Measurements from ENCODE around the gene GPATCH2.

Gene GPATCH2

GRCh38 chr1:217661407-217661806 lies 30.5 kb upstream of the GPATCH2 start:
- Histone ChIP-seq H3K9ac (no peak overlapping the region), H3K4me3 (IDR thresholded peaks at IDR 0.05; ENCODE audit: insufficient read depth, low read depth, low read length) (no peak overlapping the region), H3K4me2 (no peak overlapping the region), H3K4me1 (ENCODE audit: low read depth, poor library complexity, severe bottlenecking) (no peaks in the 10 kb centered on the region), H2AFZ (ENCODE audit: low read depth) (no peak overlapping the region), H3K27ac (no peak overlapping the region), H3K36me3 (ENCODE audit: insufficient read depth) (no peaks in the 10 kb centered on the region), H4K20me1 (ENCODE audit: insufficient read depth) (no peaks in the 10 kb centered on the region), H3K27me3 (ENCODE audit: insufficient read depth, low read depth) (no peaks in the 10 kb centered on the region), H3K79me2 (ENCODE audit: insufficient read depth, low read depth) (no peaks in the 10 kb centered on the region)
- TF ChIP-seq, protein P1, sequence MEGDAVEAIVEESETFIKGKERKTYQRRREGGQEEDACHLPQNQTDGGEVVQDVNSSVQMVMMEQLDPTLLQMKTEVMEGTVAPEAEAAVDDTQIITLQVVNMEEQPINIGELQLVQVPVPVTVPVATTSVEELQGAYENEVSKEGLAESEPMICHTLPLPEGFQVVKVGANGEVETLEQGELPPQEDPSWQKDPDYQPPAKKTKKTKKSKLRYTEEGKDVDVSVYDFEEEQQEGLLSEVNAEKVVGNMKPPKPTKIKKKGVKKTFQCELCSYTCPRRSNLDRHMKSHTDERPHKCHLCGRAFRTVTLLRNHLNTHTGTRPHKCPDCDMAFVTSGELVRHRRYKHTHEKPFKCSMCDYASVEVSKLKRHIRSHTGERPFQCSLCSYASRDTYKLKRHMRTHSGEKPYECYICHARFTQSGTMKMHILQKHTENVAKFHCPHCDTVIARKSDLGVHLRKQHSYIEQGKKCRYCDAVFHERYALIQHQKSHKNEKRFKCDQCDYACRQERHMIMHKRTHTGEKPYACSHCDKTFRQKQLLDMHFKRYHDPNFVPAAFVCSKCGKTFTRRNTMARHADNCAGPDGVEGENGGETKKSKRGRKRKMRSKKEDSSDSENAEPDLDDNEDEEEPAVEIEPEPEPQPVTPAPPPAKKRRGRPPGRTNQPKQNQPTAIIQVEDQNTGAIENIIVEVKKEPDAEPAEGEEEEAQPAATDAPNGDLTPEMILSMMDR (conservative IDR thresholded peaks at IDR 0.05; ENCODE audit: low read depth, low read length), result no peak

- H3K79me2 ChIP-seq (ENCODE audit: insufficient read depth, low read depth), result no peaks in the 10 kb centered on the region
- no peak overlapping the region for H3K27ac ChIP-seq
- TF ChIP-seq, protein P1 (conservative IDR thresholded peaks at IDR 0.05; ENCODE audit: low read depth, low read length), result 0 out of 2 replicates have a peak, but pooled peaks have one; percentile 34
- H4K20me1 ChIP-seq (ENCODE audit: insufficient read depth), result no peaks in the 10 kb centered on the region
- no peaks in the 10 kb centered on the region for H3K4me1 ChIP-seq (ENCODE audit: low read depth, poor library complexity, severe bottlenecking)
- H3K4me3 ChIP-seq (IDR thresholded peaks at IDR 0.05; ENCODE audit: insufficient read depth, low read depth, low read length), result no peak overlapping the region
- no peak overlapping the region for H3K4me2 ChIP-seq
- no peak overlapping the region for H3K9ac ChIP-seq
- no peak overlapping the region for H2AFZ ChIP-seq (ENCODE audit: low read depth)
- no peaks in the 10 kb centered on the region for H3K36me3 ChIP-seq (ENCODE audit: insufficient read depth)
- H3K27me3 ChIP-seq (ENCODE audit: insufficient read depth, low read depth), result no peaks in the 10 kb centered on the region
Observed at GRCh38 chr1:217660353-217661062, 29.6 kb upstream of the GPATCH2 start.

DNA sequence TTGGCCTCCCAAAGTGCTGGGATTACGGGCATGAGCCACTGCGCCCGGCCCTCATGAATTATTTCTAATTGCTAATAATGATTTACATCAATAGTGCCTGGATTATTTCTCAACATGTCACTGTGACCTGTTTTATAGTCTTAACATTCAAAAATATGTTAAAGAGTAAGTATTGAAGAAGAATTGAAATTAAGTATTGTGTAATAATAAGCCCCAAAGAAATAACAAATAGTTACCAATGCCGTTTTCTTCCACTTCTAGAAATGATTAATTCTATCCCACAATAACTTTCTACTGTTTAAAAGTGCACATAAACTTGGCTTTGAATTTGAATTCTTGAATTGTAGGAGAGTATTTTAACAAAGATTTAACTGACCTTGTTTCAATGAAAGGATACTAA lies 19.8 kb upstream of the GPATCH2 start:
- H3K9ac ChIP-seq, result no peak overlapping the region
- H3K27ac ChIP-seq, result no peak overlapping the region
- H3K79me2 ChIP-seq (ENCODE audit: insufficient read depth, low read depth), result no peaks in the 10 kb centered on the region
- H3K4me1 ChIP-seq (ENCODE audit: low read depth, poor library complexity, severe bottlenecking), result no peaks in the 10 kb centered on the region
- H2AFZ ChIP-seq (ENCODE audit: low read depth), result no peak overlapping the region
- no peak overlapping the region for H3K4me2 ChIP-seq
- no peaks in the 10 kb centered on the region for H3K27me3 ChIP-seq (ENCODE audit: insufficient read depth, low read depth)
- TF ChIP-seq, protein P1 (conservative IDR thresholded peaks at IDR 0.05; ENCODE audit: low read depth, low read length), result no peak
- H3K4me3 ChIP-seq (IDR thresholded peaks at IDR 0.05; ENCODE audit: insufficient read depth, low read depth, low read length), result no peak overlapping the region
- no peaks in the 10 kb centered on the region for H4K20me1 ChIP-seq (ENCODE audit: insufficient read depth)
- no peaks in the 10 kb centered on the region for H3K36me3 ChIP-seq (ENCODE audit: insufficient read depth)

- no peaks in the 10 kb centered on the region for H4K20me1 ChIP-seq (ENCODE audit: insufficient read depth)
- TF ChIP-seq, protein P1 (conservative IDR thresholded peaks at IDR 0.05; ENCODE audit: low read depth, low read length), result no peak
- no peak overlapping the region for H3K27ac ChIP-seq
- H3K4me3 ChIP-seq (IDR thresholded peaks at IDR 0.05; ENCODE audit: insufficient read depth, low read depth, low read length), result no peak overlapping the region
- no peak overlapping the region for H2AFZ ChIP-seq (ENCODE audit: low read depth)
- H3K4me2 ChIP-seq, result no peak overlapping the region
- H3K36me3 ChIP-seq (ENCODE audit: insufficient read depth), result no peaks in the 10 kb centered on the region
- no peak overlapping the region for H3K9ac ChIP-seq
- H3K79me2 ChIP-seq (ENCODE audit: insufficient read depth, low read depth), result no peaks in the 10 kb centered on the region
- no peaks in the 10 kb centered on the region for H3K27me3 ChIP-seq (ENCODE audit: insufficient read depth, low read depth)
- H3K4me1 ChIP-seq (ENCODE audit: low read depth, poor library complexity, severe bottlenecking), result no peaks in the 10 kb centered on the region
Observed at GRCh38 chr1:217647791-217648190, 16.9 kb upstream of the GPATCH2 start.

All from KMS-11 (cell line).